HG02938 (cell line): ENCODE results near the gene CHI3L1.
A peak's percentile ranks its signal among the peaks of the same experiment; 100 is the strongest.

ENCODE experiments used
- ATAC-seq: cut with Tn5 transposase; IDR thresholded peaks from one replicate; pipeline ENCODE4 v1.9.1; 2021; ENCODE audit warnings: mild to moderate bottlenecking, moderate library complexity; ENCODE audit not compliant: unreplicated experiment

Gene CHI3L1

GRCh38 chr1:203182387-203182953 lies 4.0 kb downstream of the CHI3L1 start:
- ATAC-seq, result no peak

GRCh38 chr1:203181586-203182386 lies 4.7 kb downstream of the CHI3L1 start:
- ATAC-seq, result no peak

GRCh38 chr1:203180611-203181330 lies 5.7 kb downstream of the CHI3L1 start:
- ATAC-seq, result no peak

- no peak for ATAC-seq
Observed at GRCh38 chr1:203179667-203180005, 6.9 kb downstream of the CHI3L1 start.

- ATAC-seq, result no peak
Observed at GRCh38 chr1:203178821-203179666, 7.5 kb downstream of the CHI3L1 start.

- ATAC-seq, result no peak
Observed at GRCh38 chr1:203178083-203178482, 8.4 kb downstream of the CHI3L1 start.

- ATAC-seq, result no peak
Observed at GRCh38 chr1:203177470-203178039, 8.9 kb downstream of the CHI3L1 start.

- no peak for ATAC-seq
Observed at GRCh38 chr1:203177036-203177405, 9.5 kb downstream of the CHI3L1 start.

GRCh38 chr1:203176273-203177035 lies 10.1 kb downstream of the CHI3L1 start:
- no peak for ATAC-seq

- no peak for ATAC-seq
Observed at GRCh38 chr1:203175827-203176241, 10.7 kb downstream of the CHI3L1 start.

GRCh38 chr1:203175237-203175826 lies 11.2 kb downstream of the CHI3L1 start, which contains the start of gene MYBPH:
Gene MYBPH (minus strand): TSS chr1:203175826. CDS start chr1:203175755, 71 bp downstream.
- no peak for ATAC-seq

GRCh38 chr1:203174324-203174985 lies 12.0 kb downstream of the CHI3L1 start:
- ATAC-seq, result no peak

GRCh38 chr1:203173566-203173965 lies 12.9 kb downstream of the CHI3L1 start:
- ATAC-seq, result peak; percentile 90

- ATAC-seq, result no peak
Observed at GRCh38 chr1:203173011-203173555, 13.4 kb downstream of the CHI3L1 start.

- ATAC-seq, result no peak
Observed at GRCh38 chr1:203172184-203173010, 14.1 kb downstream of the CHI3L1 start.

- ATAC-seq, result no peak
Observed at GRCh38 chr1:203171341-203172183, 14.9 kb downstream of the CHI3L1 start.
